ENCODE results near the gene ANKRD37. TPM values are rescaled to one million over a fixed set of nuclear protein-coding genes. Genes with fewer than 3 reads are reported as not detected.

Gene ANKRD37
- total and polyA plus RNA-seq, 2 of the 8 experiments (the other 6 are each of a cell fraction or from before 2014, with no cell fraction given): 2.8 to 3.4 TPM

DNA sequence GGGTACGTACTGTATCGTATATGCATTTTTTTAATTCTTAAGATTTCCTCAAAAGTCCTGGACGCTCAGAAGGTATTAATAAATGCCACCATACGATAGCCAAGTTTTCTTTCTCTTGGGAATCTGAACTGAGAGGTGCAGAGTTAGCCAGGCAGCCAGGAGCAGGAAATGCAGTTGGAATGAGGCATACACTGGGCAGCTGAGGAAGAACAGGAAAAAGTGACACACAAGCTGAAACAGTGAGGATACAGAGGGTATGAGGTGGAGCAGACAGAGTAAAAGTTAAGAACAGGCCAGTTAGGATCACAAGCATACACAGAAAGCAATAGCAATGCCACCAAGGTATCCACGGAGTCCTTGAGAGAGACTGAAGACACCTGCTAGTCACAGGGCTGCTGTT is 15.8 kb downstream of the ANKRD37 start:
- H3K79me1 ChIP-seq (ENCODE audit: low read depth, low read length): no peaks in the 10 kb centered on the region
- WGBS, 2 experiments (ENCODE audit: extremely low coverage in 1 of 2, insufficient coverage in 1 of 2, insufficient read length in 1 of 2, insufficient replicate concordance in 2 of 2, low coverage in 1 of 2, low lambda C conversion rate in 2 of 2, missing lambda C conversion rate in 1 of 2): 88% methylated on average over 5 of the region's 5 CpGs; no CpG with 5 or more reads in 1 of the 2 experiments
- ChIA-PET CTCF (ENCODE audit: partially characterized antibody) (no interaction called here), POLR2A (ENCODE audit: partially characterized antibody) (interaction anchor here (0.6 kb wide), 1 partner anchor 348 kb away, joined by 3 read pairs; no protein-coding TSS in a partner anchor)
- no peak overlapping the region for H2BK120ac ChIP-seq (replicated peaks; ENCODE audit: low read depth, low read length)
- H3K23me2 ChIP-seq (ENCODE audit: low read depth, low read length): no peaks in the 10 kb centered on the region
- no peak overlapping the region for H4K91ac ChIP-seq (replicated peaks; ENCODE audit: insufficient read length, low read length)
- H3K4me1 ChIP-seq (replicated peaks in 1 of 4; ENCODE audit: control insufficient read depth in 3 of 4, insufficient read depth in 4 of 4, low read length in 3 of 4): no peaks in the 10 kb centered on the region
- peaks cover 0 to 4% of the 10 kb centered on the region in 2 experiments for H4K20me1 ChIP-seq (replicated peaks in 1 of 2; ENCODE audit: control insufficient read depth in 1 of 2, insufficient read depth in 2 of 2, low read length in 2 of 2)
- no peaks in the 10 kb centered on the region for H3K27me3 ChIP-seq (replicated peaks in 1 of 4; ENCODE audit: control insufficient read depth in 3 of 4, extremely low read depth in 1 of 4, insufficient read depth in 3 of 4, low read length in 3 of 4)
- no peaks in the 10 kb centered on the region for H3K79me2 ChIP-seq (ENCODE audit: control insufficient read depth in 1 of 2, insufficient read depth in 2 of 2, low read length in 2 of 2)
- H3K36me3 ChIP-seq (ENCODE audit: control insufficient read depth in 2 of 4, insufficient read depth in 4 of 4, low read length in 3 of 4): peaks cover 0 to 26% (median 7%) of the 10 kb centered on the region in 4 experiments; a peak in 4 of 8 replicates
- no peak overlapping the region for H3K4me2 ChIP-seq (ENCODE audit: insufficient read depth in 1 of 2, low read depth in 2 of 2, low read length in 2 of 2)
- H2BK12ac ChIP-seq (ENCODE audit: low read depth, low read length): no peak overlapping the region
- H3K4ac ChIP-seq (replicated peaks; ENCODE audit: insufficient read length, low read depth, low read length): no peak overlapping the region
- no peak overlapping the region for H4K8ac ChIP-seq (ENCODE audit: extremely low read depth, insufficient read depth, low read length)
- no peak overlapping the region for H3K27ac ChIP-seq (ENCODE audit: low read depth, low read length)
- no peak overlapping the region for H2BK5ac ChIP-seq (ENCODE audit: low read depth, low read length)
- H3K23ac ChIP-seq (ENCODE audit: insufficient read length): no peak overlapping the region
- H4K5ac ChIP-seq (ENCODE audit: insufficient read length, low read depth, low read length): no peak overlapping the region
- no peak overlapping the region for H2AFZ ChIP-seq (ENCODE audit: low read length)
- no peak overlapping the region for H3K56ac ChIP-seq (replicated peaks; ENCODE audit: insufficient read length, low read depth, low read length)
- H3K4me3 ChIP-seq (ENCODE audit: extremely low read depth in 1 of 4, insufficient read depth in 2 of 4, low read depth in 3 of 4, low read length in 4 of 4): no peak overlapping the region
- H2BK15ac ChIP-seq (ENCODE audit: low read length): no peak overlapping the region
- no peak overlapping the region for H3K18ac ChIP-seq (ENCODE audit: extremely low read depth, low read length)
- no peak overlapping the region for H2BK20ac ChIP-seq (ENCODE audit: low read length)
- no peak for FAIRE-seq
- H3K9me3 ChIP-seq (ENCODE audit: insufficient read depth in 2 of 2, low read depth in 1 of 2, low read length in 1 of 2): no peaks in the 10 kb centered on the region; a peak in 1 of 4 replicates
- no peak for DNase-seq (ENCODE audit: low read depth in 1 of 2, low spot score in 2 of 2)
- no peak overlapping the region for H3K14ac ChIP-seq (ENCODE audit: insufficient read length)
- H3K9ac ChIP-seq (replicated peaks in 1 of 4; ENCODE audit: extremely low read depth in 1 of 4, low read depth in 3 of 4, low read length in 3 of 4): no peak overlapping the region
- H2AK5ac ChIP-seq (ENCODE audit: low read depth, low read length): no peak overlapping the region
- TF ChIP-seq JUN (IDR thresholded peaks at IDR 0.05; ENCODE audit: low read depth, low read length) (no peak), GABPA (IDR thresholded peaks at IDR 0.05; ENCODE audit: borderline replicate concordance, insufficient read depth, low read length) (no peak)

Data from H1 (cell line).